Bronchial epithelial cell (primary cell): Measurements from ENCODE around the gene WLS. TPM values are rescaled to one million over a fixed set of nuclear protein-coding genes. Genes with fewer than 3 reads are reported as not detected.

Source experiments
- DNase-seq: peaks from one replicate; pipeline ENCODE4 v3.0.0-alpha.2; 2010; ENCODE audit warnings: low read depth
- FAIRE-seq: peaks from 2 replicates; lab custom pipeline; 2011; peaks lifted over from hg19 to GRCh38; lab: Jason Lieb, UNC
- H3K27me3 ChIP-seq: 2 replicates; pipeline ENCODE4 v1.5.1; 2011; ENCODE audit warnings: low read length; ENCODE audit not compliant: control insufficient read depth, insufficient read depth
- H3K36me3 ChIP-seq: 2 replicates; pipeline ENCODE4 v1.5.1; 2011; ENCODE audit warnings: low read length; ENCODE audit not compliant: control insufficient read depth, insufficient read depth
- H3K4me3 ChIP-seq: 2 replicates; pipeline ENCODE4 v1.5.1; 2011; ENCODE audit warnings: mild to moderate bottlenecking, low read depth, low read length, control low read depth
- total RNA-seq: library from RNA; depleted of rRNA; stranded (reverse); fragments of >200 nt; gene quantifications from 2 replicates; pipeline ENCODE4 v1.2.1, GENCODE V29; 2014
- TF ChIP-seq, protein P1 (sequence below): IDR thresholded peaks from 2 replicates; pipeline ENCODE4 v1.5.1; 2011; ENCODE audit warnings: mild to moderate bottlenecking, moderate library complexity, low read length, control low read depth, inconsistent platforms; ENCODE audit not compliant: insufficient read depth, severe bottlenecking

Gene WLS
- total RNA-seq, 1 donor from 2014 or later: 39.8 TPM

DNA sequence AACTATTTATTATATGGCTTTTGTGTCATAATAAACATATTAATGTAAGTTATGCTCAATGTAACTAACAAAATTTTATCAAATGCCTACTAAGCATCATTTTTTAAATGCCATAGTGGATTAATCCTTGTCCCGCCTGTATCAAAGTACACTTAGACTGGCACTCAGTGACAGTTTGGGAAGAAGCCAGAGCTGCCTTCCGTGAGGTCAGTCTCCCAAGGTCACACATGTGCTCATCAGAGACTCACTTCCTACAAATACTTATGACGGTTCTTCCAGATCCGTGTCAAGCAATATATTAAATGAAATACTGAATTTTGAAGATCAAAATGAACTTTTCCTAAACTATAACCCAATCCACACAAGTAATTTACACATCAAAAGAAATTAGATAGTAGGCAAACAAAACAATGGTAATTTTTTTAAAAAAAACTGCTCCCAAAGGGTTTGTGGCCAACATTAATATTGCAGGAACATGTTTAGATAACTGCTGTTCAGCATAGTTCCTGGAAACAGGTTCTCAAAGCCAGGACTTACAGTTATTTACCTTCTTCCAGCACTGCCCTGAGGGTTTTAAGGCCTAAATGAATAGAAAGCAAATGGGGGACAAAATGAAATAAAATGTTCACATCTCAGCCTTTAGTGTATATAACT lies 27.2 kb downstream of the WLS start:
- no peak for DNase-seq
- TF ChIP-seq, protein P1, sequence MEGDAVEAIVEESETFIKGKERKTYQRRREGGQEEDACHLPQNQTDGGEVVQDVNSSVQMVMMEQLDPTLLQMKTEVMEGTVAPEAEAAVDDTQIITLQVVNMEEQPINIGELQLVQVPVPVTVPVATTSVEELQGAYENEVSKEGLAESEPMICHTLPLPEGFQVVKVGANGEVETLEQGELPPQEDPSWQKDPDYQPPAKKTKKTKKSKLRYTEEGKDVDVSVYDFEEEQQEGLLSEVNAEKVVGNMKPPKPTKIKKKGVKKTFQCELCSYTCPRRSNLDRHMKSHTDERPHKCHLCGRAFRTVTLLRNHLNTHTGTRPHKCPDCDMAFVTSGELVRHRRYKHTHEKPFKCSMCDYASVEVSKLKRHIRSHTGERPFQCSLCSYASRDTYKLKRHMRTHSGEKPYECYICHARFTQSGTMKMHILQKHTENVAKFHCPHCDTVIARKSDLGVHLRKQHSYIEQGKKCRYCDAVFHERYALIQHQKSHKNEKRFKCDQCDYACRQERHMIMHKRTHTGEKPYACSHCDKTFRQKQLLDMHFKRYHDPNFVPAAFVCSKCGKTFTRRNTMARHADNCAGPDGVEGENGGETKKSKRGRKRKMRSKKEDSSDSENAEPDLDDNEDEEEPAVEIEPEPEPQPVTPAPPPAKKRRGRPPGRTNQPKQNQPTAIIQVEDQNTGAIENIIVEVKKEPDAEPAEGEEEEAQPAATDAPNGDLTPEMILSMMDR: no peak
- no peak overlapping the region for H3K4me3 ChIP-seq
- FAIRE-seq: no peak
- H3K36me3 ChIP-seq: no peaks in the 10 kb centered on the region
- no peaks in the 10 kb centered on the region for H3K27me3 ChIP-seq

DNA sequence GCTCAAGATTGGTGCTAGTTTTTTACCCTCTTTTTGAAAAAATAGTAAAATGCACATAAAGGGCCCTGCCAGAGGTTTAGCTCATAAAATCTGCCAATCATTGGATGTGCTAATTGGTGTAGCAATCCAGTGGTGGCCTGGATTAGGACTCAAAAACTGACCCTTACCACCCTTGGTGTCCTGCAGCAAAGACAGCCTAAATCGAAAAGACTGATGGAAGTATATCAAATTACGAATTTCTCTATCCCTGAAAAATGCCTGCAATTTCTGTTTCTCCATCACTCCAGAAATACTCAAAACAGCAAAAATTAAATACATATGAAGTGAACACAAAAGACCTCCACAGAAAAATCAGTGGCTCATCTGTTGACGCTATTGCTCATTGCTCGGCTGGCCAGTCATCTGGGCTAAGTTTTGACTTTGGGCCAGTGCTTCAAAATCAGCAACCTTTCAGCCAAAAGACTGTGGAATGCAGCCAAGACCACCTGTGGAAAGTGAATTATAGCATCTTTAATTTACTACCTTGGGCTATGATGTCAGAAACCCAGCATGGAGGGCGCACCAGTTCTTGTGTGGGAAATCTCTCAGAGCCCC lies 30.0 kb downstream of the WLS start:
- Histone ChIP-seq H3K27me3 (no peaks in the 10 kb centered on the region), H3K4me3 (no peak overlapping the region), H3K36me3 (no peaks in the 10 kb centered on the region)
- no peak for FAIRE-seq
- TF ChIP-seq, protein P1: no peak
- DNase-seq: no peak

DNA sequence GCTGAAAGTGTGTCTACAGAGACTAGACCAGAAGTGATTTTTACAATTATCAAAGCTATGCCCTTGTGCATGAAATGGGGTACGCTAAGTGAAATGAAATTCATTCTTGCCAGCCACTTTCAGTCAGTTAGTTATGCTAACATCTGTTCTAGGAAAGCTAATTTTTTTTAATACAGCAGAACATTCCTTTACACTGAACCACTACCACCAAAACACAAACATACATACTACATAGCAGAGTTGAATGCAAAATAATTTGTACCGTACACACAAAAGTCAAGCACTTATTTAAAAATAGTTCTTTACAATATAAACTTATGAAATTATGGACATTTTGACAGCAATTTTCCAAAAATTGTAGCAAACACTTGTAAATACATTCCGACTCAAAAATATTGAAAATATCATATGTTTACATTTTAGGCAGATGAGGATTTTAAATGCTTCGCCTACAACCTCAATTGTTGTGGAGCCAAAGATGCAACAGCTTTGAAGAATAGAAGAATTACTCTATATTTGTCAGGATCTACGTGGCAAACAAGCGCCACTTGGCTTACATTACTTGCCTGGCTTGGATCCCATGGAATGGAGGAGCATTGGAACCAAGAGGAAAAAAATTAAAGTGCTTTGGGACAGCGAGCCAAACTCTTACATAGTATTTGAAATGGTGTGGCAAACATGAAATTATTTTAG lies 30.6 kb downstream of the WLS start:
- TF ChIP-seq, protein P1: no peak

DNA sequence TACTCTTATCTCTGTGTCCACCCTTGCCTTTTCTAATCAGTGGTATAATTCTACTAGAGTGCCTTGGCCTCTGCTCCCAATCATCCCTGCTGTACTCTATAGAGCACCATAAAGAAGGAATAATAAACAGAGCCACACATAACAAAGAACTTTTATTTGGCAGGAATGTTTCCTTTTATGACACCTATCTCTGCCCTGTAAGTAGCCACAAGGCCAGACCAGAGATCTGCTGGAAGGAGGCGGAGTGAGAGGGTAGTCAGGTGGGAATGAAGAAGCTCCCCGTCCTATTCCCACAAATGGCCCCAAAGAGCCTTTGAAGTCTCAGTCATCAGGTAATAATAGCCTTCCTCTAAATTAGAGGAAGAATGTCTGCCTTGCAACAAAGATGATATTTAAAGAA lies 32.7 kb downstream of the WLS start:
- TF ChIP-seq, protein P1: no peak
- Histone ChIP-seq H3K27me3 (no peaks in the 10 kb centered on the region), H3K36me3 (no peaks in the 10 kb centered on the region), H3K4me3 (no peak overlapping the region)
- no peak for FAIRE-seq
- no peak for DNase-seq

More for the DNA sequence above, 30.6 kb downstream of the WLS start:
- Histone ChIP-seq H3K27me3 (no peaks in the 10 kb centered on the region), H3K36me3 (no peaks in the 10 kb centered on the region), H3K4me3 (no peak overlapping the region)
- DNase-seq: no peak
- no peak for FAIRE-seq

DNA sequence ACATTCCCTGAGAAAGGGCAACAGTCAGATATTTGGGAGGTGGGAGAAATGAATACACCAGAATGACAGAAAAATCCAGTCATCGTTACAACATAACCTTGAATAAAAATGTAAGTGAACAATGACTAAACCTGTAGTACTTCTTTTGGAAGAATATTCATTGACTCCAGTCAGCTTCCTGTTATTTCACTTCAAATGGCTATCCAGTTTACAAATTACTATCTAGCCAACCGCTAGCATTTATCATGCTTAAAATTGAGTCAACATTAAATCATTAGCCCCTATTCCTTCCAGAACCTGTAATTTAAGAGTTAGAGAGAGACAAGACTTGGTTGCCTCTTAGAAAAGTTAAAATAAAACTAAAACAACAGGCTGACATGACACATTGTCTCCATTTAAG lies 33.6 kb downstream of the WLS start:
- Histone ChIP-seq H3K27me3 (no peaks in the 10 kb centered on the region), H3K4me3 (no peak overlapping the region), H3K36me3 (peaks cover 1% of the 10 kb centered on the region)
- peak; percentile 92 for DNase-seq
- no peak for FAIRE-seq
- TF ChIP-seq, protein P1: no peak
